ENCODE results near the gene PATZ1. TPM values are rescaled to one million over a fixed set of nuclear protein-coding genes. Genes with fewer than 3 reads are reported as not detected.
"Not testable (repeated sequence)": the region's sequence is repeated elsewhere in the genome, so short reads cannot be mapped to it uniquely, and the experiment has no call there.

The PATZ1 gene
- total RNA-seq, 2 experiments from 2014 or later: 27.4 to 28.2 TPM

GRCh38 chr22:31348766-31349165 lies 2.6 kb upstream of the PATZ1 start:
- Mint-ChIP-seq H3K4me1 (peaks cover 18% of the 10 kb centered on the region), H3K27ac (no peak overlapping the region), H3K36me3 (peaks cover 11% of the 10 kb centered on the region), H3K9me3 (ENCODE audit: low read depth) (no peaks in the 10 kb centered on the region), H3K27me3 (peaks cover 2% of the 10 kb centered on the region), H3K4me3 (no peak overlapping the region)
- CTCF ChIA-PET: interaction anchor here (1.0 to 1.5 kb wide), 2 partner anchors 9 to 40 kb away, joined by 3 read pairs; no protein-coding TSS in a partner anchor
- ATAC-seq (no peak), DNase-seq (no peak)

GRCh38 chr22:31348009-31348337 lies 1.8 kb upstream of the PATZ1 start:
- peaks cover 15% of the 10 kb centered on the region for H3K36me3 Mint-ChIP-seq
- H3K9me3 Mint-ChIP-seq (ENCODE audit: low read depth); H3K27me3 Mint-ChIP-seq; ATAC-seq; DNase-seq: not testable (repeated sequence)
- peak overlapping the region; percentile 89 for H3K27ac Mint-ChIP-seq
- H3K4me1 Mint-ChIP-seq: peaks cover 26% of the 10 kb centered on the region
- CTCF ChIA-PET: interaction anchor here (1.0 to 1.5 kb wide), 2 partner anchors 9 to 39 kb away, joined by 3 read pairs; no protein-coding TSS in a partner anchor
- peak overlapping the region; percentile 83 for H3K4me3 Mint-ChIP-seq

GRCh38 chr22:31347251-31348008 lies 1.3 kb upstream of the PATZ1 start:
- Mint-ChIP-seq H3K4me1 (peaks cover 31% of the 10 kb centered on the region), H3K4me3 (peak overlapping the region; percentile 83), H3K36me3 (peaks cover 17% of the 10 kb centered on the region), H3K9me3 (ENCODE audit: low read depth) (no peaks in the 10 kb centered on the region), H3K27me3 (no peaks in the 10 kb centered on the region), H3K27ac (peak overlapping the region; percentile 89)
- DNase-seq (peak; percentile 75), ATAC-seq (peak; percentile 18)
- CTCF ChIA-PET: interaction anchor here (0.8 to 1.5 kb wide), 8 partner anchors 8 to 240 kb away, joined by 3 to 7 read pairs (median 3); partner anchors contain the start of genes PIK3IP1 and SELENOM

GRCh38 chr22:31346733-31347250 lies 646 bp upstream of the PATZ1 start:
- H3K9me3 Mint-ChIP-seq (ENCODE audit: low read depth): no peaks in the 10 kb centered on the region
- peak overlapping the region; percentile 83 for H3K4me3 Mint-ChIP-seq
- peak; percentile 9 for ATAC-seq
- DNase-seq: no peak
- H3K4me1 Mint-ChIP-seq: peaks cover 38% of the 10 kb centered on the region
- CTCF ChIA-PET: interaction anchor here (0.8 to 1.5 kb wide), 9 partner anchors 9 to 239 kb away, joined by 3 to 7 read pairs (median 3); partner anchors contain the start of genes PIK3IP1 and SELENOM
- H3K36me3 Mint-ChIP-seq: peaks cover 20% of the 10 kb centered on the region
- H3K27me3 Mint-ChIP-seq: no peaks in the 10 kb centered on the region
- peak overlapping the region; percentile 89 for H3K27ac Mint-ChIP-seq

GRCh38 chr22:31345331-31346254 lies 553 bp downstream of the PATZ1 start:
- ATAC-seq: peak; percentile 60
- peak; percentile 90 for DNase-seq
- Mint-ChIP-seq H3K27ac (peak overlapping the region; percentile 84), H3K36me3 (peaks cover 25% of the 10 kb centered on the region), H3K4me1 (peaks cover 45% of the 10 kb centered on the region), H3K9me3 (ENCODE audit: low read depth) (no peaks in the 10 kb centered on the region), H3K4me3 (peak overlapping the region; percentile 83), H3K27me3 (no peaks in the 10 kb centered on the region)
- CTCF ChIA-PET: interaction anchor here (0.7 to 1.2 kb wide), 15 partner anchors 9 to 289 kb away, joined by 3 to 8 read pairs (median 3); partner anchors contain the start of gene LIMK2

- H3K27ac Mint-ChIP-seq: peak overlapping the region; percentile 84
- CTCF ChIA-PET: interaction anchor here (0.7 to 1.8 kb wide), 15 partner anchors 8 to 289 kb away, joined by 3 to 8 read pairs (median 3); partner anchors contain the start of gene LIMK2
- H3K27me3 Mint-ChIP-seq: no peaks in the 10 kb centered on the region
- ATAC-seq (no peak), DNase-seq (peak; percentile 61)
- peak overlapping the region; percentile 83 for H3K4me3 Mint-ChIP-seq
- H3K9me3 Mint-ChIP-seq (ENCODE audit: low read depth): no peaks in the 10 kb centered on the region
- H3K36me3 Mint-ChIP-seq: peaks cover 25% of the 10 kb centered on the region
- peaks cover 51% of the 10 kb centered on the region for H3K4me1 Mint-ChIP-seq
Measured at GRCh38 chr22:31344578-31345330, 1.4 kb downstream of the PATZ1 start.

GRCh38 chr22:31344256-31344577 lies 1.9 kb downstream of the PATZ1 start:
- H3K36me3 Mint-ChIP-seq: peaks cover 25% of the 10 kb centered on the region
- H3K27ac Mint-ChIP-seq: peak overlapping the region; percentile 84
- ATAC-seq (no peak), DNase-seq (no peak)
- CTCF ChIA-PET: interaction anchor here (0.8 to 1.8 kb wide), 4 partner anchors 54 to 286 kb away, joined by 3 to 5 read pairs (median 4); no protein-coding TSS in a partner anchor
- H3K4me1 Mint-ChIP-seq: peaks cover 55% of the 10 kb centered on the region
- no peaks in the 10 kb centered on the region for H3K9me3 Mint-ChIP-seq (ENCODE audit: low read depth)
- H3K27me3 Mint-ChIP-seq: no peaks in the 10 kb centered on the region
- H3K4me3 Mint-ChIP-seq: peak overlapping the region; percentile 83

- CTCF ChIA-PET: interaction anchor here (1.8 kb wide), 1 partner anchor 287 kb away, joined by 5 read pairs; no protein-coding TSS in a partner anchor
- DNase-seq (no peak), ATAC-seq (no peak)
- peaks cover 25% of the 10 kb centered on the region for H3K36me3 Mint-ChIP-seq
- peak overlapping the region; percentile 83 for H3K4me3 Mint-ChIP-seq
- H3K9me3 Mint-ChIP-seq (ENCODE audit: low read depth): no peaks in the 10 kb centered on the region
- peaks cover 56% of the 10 kb centered on the region for H3K4me1 Mint-ChIP-seq
- peak overlapping the region; percentile 84 for H3K27ac Mint-ChIP-seq
- H3K27me3 Mint-ChIP-seq: no peaks in the 10 kb centered on the region
Measured at GRCh38 chr22:31343235-31344191, 2.6 kb downstream of the PATZ1 start.

GRCh38 chr22:31342389-31343140 lies 3.6 kb downstream of the PATZ1 start:
- peak overlapping the region; percentile 83 for H3K4me3 Mint-ChIP-seq
- H3K36me3 Mint-ChIP-seq: peaks cover 25% of the 10 kb centered on the region
- DNase-seq: no peak
- CTCF ChIA-PET: interaction anchor here (1.8 kb wide), 1 partner anchor 288 kb away, joined by 5 read pairs; no protein-coding TSS in a partner anchor
- no peaks in the 10 kb centered on the region for H3K9me3 Mint-ChIP-seq (ENCODE audit: low read depth)
- ATAC-seq: no peak
- peak overlapping the region; percentile 84 for H3K27ac Mint-ChIP-seq
- H3K27me3 Mint-ChIP-seq: no peaks in the 10 kb centered on the region
- peaks cover 57% of the 10 kb centered on the region for H3K4me1 Mint-ChIP-seq

- DNase-seq (no peak), ATAC-seq (no peak)
- H3K4me1 Mint-ChIP-seq: peaks cover 62% of the 10 kb centered on the region
- H3K36me3 Mint-ChIP-seq: peaks cover 28% of the 10 kb centered on the region
- H3K27ac Mint-ChIP-seq: peak overlapping the region; percentile 35
- no peak overlapping the region for H3K4me3 Mint-ChIP-seq
- no peaks in the 10 kb centered on the region for H3K27me3 Mint-ChIP-seq
- H3K9me3 Mint-ChIP-seq (ENCODE audit: low read depth): no peaks in the 10 kb centered on the region
- CTCF ChIA-PET: no interaction called here
Measured at GRCh38 chr22:31341386-31342088, 4.6 kb downstream of the PATZ1 start.
